Iris pigment epithelial cell (primary cell): ENCODE results near the gene ST6GAL1.
"Not testable (repeated sequence)": the region's sequence is repeated elsewhere in the genome, so short reads cannot be mapped to it uniquely, and the experiment has no call there.

Source experiments
- DNase-seq: peaks from one replicate; pipeline ENCODE4 v3.0.0-alpha.2; 2011; ENCODE audit warnings: low read depth

The ST6GAL1 gene

DNA sequence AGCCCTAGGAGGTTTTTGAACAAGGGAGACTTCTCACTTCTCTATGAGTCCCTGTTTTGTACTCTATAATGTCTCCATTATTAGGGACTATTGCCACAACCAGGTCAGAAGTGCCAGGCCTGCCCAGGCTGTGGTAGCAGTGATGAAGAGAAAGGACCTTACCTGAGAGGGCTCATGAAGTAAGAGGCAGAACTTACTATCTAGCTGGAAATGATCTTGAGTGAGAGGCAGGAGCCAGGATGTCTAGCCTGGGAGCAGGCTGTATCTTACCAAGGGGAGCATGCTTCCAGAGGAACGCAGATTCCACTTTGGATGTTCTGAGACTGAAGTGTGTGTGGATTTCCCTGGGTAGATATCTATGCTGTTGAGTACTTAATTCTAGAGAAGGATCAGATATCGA lies 115.7 kb downstream of the ST6GAL1 start:
- DNase-seq, result no peak

DNA sequence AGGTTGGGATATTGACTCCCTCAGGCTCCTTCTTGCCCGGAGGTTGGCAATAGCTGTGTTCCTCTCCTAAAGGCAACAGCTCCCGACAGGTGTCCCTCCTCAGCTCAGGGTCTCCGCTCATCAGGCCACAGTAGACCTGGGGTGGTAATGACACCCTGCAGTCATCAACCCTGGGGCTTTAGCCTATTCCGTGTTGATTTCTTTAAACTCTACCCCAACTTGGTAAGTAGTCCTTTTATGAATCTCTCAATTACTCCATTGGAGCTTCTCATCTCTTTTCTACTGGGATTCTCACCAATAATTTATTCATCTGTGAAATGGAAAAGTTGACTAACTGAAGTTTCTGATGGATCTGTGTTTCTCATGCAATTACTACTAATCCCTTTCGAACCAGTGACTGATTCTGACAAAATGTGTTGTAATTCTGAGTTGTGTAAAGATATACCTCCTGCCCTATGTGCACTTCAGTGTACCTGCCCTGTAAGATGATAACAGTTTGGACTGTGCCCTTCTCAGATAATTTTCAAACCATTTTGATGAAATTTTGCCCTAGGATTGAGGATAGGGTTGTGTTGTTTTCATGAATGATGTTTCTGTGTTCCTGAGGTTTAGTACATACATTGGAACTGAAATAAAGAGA lies 119.3 kb downstream of the ST6GAL1 start:
- no peak for DNase-seq

DNA sequence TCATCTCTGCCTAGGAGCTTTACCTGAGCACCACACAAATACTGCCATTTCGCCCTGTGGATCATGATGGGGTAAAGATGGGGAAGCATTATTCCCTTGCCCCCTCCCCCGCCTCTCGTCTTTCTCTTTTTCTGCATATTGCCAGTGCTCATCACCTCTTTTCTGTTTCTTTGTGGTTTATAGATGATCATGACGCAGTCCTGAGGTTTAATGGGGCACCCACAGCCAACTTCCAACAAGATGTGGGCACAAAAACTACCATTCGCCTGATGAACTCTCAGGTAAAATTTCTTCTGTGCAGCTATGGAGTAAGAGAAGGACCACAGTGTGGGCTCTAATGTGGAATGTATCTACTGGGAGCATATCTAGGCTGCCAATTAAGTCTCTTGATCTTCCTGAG lies 120.7 kb downstream of the ST6GAL1 start:
- no peak for DNase-seq

DNA sequence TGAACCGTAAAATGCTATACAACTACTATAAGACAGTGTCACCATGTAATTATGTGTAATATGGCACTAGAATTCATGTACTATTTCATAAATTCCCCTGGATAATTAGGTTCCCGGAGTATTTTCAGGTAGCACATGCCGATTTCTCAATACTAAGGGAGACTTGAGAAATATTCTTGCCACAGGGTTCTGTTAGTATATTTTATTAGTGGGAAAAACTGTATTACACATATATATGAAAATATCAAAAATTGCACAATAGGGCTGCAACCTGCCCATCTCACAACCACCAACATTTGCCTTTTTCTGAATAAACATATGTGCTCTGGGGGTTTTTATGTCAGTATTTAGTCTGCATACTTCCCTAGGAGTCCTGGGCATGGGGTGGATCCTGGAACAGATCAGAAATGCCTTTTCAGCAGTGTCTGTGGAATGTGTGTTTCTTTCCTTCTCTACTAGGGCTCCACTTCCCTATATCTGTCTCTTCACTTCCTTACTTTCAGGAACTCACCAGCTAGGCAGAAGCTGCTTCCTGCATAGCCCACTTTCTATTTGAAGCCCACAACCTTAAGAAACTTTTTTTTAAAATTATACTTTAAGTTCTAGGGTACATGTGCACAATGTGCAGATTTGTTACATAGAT lies 121.5 kb downstream of the ST6GAL1 start:
- DNase-seq, result no peak

DNA sequence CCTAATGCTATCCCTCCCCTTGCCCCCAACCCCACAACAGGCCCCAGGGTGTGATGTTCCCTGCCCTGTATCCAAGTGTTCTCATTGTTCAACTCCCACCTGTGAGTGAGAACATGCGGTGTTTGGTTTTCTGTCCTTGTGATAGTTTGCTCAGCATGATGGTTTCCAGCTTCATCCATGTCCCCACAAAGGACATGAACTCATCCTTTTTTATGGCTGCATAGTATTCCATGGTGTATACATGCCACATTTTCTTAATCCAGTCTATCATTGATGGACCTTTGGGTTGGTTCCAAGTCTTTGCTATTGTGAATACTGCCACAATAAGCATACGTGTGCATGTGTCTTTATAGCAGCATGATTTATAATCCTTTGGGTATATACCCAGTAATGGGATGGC lies 122.1 kb downstream of the ST6GAL1 start:
- not testable (repeated sequence) for DNase-seq

DNA sequence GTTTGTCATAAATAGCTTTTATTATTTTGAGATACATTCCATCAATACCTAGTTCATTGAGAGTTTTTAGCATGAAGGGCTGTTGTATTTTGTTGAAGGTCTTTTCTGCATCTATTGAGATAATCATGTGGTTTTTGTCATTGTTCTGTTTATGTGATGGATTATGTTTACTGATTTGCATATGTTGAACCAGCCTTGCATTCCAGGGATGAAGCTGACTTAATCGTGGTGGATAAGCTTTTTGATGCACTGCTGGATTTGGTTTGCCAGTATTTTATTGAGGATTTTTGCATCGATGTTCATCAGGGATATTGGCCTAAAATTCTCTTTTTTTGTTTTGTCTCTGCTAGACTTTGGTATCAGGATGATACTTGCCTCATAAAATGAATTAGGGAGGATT lies 124.1 kb downstream of the ST6GAL1 start:
- not testable (repeated sequence) for DNase-seq

DNA sequence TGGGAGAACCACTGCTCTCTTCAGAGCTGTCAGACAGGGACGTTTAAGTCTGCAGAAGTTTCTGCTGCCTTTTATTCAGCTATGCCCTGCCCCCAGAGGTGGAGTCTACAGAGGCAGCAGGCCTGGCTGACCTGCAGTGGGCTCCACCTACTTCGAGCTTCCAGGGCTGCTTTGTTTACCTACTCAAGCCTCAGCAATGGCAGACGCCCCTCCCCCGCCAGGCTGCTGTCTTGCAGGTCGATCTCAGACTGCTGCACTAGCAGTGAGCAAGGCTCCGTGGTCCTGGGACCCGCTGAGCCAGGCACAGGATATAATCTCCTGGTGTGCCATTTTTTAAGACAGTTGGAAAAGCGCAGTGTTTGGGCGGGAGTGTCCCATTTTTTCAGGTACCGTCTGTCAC lies 127.5 kb downstream of the ST6GAL1 start:
- DNase-seq, result not testable (repeated sequence)

DNA sequence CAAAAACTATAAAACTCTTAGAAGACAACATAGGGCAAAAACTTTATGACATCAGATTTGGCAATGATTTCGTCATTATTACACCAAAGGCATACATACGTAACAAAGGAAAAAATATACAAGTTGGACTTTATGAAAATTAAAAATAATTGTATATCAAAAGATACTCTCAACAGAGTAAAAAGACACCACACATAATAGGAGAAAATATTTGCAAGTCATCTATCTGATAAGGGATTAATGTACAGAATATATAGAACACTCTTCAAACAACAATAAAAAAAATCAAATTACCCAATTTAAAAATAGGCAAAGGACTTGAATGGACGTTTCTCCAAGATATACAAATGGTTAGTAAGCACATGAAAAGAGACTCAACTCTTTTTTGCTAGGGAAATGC lies 131.4 kb downstream of the ST6GAL1 start:
- no peak for DNase-seq

DNA sequence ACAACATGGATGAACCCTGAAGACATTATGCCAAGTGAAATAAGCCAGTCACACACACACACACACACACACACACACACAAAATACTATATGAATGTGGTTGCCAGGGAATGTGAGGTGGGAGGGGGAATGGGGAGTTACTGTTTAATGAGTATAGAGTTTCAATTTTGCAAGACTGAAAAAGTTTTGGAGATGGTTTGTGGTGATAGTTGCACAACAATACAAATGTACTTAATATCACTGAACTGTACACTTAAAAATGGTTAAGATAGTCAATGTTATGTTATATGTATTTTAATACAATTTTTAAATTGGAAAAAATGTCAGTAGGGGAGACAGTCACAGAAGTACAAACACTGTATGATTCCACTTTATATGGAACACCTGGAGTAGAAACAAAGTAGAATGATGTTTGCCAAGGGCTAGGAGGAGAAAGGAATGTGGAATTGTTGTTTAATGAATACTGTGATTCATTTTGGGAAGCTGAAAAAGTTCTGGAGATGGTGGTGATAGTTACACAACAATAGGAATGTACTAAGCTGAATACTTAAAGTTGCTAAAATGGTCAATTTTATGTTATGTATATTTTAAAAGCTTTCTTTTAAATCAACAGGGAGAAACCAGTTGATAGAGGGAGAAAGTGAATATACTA lies 132.3 kb downstream of the ST6GAL1 start:
- peak; percentile 95 for DNase-seq

DNA sequence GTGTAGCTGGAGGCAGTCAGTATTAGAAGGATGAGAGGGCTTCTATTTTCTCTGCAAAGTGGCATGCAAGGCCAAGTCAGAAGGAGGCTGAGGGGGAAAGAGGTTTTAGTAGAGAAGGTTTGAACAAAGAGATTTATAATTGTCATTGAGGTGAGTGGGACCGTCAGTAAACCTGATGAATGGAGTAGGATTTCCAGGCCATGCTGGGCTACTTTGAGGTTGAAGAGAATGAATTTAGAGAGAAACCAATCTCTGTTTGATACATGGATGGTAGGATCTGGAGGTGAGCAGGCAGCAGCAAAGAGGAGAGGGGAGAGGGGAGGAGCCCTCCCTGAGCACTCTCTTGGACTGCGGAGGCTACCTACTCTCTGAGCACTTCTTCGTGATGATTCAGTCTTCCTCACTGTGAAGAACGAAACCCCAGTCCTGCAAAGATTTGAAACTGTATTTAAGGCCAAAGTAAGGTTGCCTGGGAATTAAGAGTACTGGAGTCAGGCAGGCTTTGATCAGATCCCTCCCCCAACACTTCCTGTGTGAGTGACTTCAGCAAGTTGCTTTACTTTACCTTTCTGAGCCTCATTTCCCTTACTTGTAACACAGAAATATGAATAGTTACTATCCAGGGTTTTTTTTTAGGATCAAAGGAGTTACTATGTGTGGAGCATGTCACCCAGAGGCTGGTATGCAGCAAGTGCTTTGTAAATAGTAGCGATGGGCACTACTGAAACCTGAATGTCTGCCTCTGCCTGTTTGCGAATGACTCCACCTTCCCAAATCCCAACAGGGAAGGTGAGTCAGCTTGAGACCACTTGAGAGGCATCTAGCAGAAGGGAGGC lies 133.2 kb downstream of the ST6GAL1 start:
- DNase-seq, result peak; percentile 85

DNA sequence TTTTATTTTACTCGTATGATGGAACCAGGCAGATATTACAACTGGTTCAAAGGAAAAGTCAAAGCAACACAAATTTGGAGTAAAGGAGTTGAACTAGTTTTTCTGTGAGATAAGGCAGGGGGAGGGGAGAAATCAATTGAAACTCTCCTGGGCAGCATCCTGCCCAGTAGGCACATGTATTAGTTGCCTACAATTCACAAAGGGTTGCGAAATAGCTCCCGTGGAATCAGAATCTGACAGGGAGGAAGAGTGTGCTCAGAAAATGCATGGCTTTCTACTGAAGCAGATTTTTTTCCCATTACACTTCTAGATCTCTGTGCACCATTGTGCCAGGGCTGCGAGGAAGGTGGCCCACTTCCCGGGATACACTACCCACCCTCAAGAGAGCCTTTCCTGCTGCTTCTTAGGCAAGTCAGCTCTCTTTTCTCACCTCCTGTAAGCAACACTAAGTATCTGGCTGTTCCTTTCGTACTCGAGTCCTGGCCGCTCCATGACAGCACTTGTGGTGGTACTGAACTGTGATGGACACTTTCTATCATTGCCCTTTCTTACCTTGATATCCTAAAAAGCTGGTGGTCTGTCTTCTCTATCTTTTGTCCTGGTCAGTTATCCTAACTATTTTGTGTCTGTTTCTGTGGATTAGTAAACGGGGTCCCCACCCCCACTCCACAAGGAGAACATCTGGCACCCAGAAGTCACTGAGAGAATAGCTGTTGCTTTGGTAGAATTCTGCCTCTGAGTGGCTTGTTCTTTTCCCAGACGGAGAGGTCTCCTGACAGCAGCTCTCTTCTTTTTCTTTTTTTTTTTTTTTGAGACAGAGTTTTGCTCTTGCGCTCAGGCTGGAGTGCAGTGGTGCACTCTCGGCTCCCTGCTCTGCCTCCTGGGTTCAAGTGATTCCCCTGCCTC lies 134.1 kb downstream of the ST6GAL1 start:
- peak; percentile 62 for DNase-seq

DNA sequence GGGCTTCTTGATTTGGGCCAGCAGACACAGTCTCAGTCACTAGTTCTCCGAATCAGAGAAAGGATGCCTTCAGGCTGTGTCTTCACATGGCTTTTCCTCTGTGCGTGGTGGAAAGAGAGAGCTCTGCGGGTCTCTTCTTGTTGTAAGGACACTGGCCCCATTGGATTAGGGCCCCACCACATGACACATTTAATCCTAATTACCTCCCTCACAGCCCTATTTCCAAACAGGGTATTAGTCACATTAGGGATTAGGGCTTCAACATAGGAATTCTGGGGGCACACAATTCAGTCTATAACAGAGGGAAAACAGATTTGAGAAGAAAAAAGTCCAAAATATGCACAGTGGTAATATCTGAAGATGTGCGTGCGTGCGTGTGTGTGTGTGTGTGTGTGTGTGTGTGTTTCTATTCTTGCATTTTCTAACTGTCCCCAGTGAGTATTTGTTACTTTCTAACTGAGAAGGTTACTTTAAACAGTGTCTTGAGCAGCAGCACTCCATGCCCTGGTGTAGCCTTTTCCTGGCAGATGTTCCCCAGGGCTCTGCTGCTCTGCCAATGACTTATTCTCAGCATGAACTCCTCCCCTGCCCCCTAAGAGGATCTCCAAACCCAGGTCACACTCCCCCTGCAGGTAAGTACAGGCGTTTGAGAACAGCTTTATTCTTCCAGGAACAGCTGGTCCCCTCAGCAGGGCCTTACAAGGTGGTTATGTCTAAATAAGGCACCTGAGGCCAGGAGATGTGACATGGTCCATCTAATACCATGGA lies 136.1 kb downstream of the ST6GAL1 start:
- peak; percentile 33 for DNase-seq

DNA sequence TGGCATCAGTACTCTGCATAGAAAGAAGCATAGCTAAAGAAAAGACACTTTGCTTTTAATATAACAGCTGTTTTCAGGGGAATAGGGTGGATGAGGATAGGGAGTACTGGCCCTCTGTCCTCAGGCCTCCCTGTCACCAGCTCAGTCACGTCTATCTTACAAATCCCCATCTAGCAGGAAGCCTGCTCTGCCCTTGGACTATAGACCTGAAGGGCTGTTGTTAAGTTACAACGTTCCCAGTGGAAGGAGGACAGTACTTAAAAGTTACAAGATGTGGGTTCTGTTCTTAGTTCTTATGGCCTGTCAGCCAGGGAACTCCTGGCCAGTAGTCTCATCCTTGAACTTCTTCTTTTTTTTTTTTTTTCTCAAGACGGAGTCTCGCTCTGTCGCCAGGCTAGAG lies 138.5 kb downstream of the ST6GAL1 start:
- DNase-seq, result no peak

DNA sequence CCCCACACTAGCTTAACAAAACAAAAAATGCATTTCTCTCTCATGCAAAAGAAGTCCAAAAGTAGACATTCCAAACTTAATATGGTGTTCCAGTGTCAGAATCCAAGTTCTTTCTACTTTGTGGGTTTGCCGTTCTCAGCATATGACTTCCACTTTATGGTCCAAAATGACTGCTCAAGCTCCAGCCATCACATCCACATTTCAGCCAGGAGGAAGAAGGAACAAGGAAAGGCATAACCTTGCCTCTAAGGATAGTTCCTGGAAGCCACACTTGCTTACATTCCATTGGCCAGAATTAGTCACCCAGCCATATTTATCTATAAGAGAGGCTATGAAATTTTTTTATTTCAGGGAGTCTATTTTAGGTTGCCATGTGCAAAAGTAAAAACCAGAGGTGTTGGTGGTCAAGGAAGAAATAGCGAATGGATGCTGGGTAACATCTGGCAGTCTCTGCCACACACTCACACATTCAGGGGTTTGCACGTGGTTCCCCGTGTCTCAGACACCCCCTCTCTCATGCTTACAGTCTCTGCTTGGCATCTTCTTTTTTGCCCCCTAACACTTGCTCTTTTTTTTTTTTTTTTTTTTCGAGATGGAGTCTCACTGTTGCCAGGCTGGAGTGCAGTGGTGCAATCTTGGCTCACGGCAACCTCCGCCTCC lies 139.7 kb downstream of the ST6GAL1 start:
- DNase-seq, result no peak

DNA sequence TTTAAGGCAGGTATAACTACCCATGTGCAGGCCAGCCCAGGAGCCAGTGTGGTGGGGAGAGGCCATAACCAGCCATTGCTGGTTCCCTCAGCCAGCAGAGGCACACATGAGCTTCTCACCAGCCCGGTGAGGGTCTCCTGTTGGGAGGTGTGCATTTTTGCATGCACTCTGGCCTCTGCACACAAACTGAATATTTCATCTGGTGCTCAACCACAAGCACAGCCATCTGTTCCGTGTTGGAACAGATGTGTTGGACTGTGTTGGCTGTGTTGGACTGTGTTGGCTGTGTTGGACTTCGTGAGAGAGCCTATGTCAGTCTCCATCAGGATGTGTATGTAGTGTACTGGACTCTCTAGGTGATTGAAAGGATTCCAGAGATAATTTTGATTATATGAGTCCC lies 141.8 kb downstream of the ST6GAL1 start:
- DNase-seq, result no peak

DNA sequence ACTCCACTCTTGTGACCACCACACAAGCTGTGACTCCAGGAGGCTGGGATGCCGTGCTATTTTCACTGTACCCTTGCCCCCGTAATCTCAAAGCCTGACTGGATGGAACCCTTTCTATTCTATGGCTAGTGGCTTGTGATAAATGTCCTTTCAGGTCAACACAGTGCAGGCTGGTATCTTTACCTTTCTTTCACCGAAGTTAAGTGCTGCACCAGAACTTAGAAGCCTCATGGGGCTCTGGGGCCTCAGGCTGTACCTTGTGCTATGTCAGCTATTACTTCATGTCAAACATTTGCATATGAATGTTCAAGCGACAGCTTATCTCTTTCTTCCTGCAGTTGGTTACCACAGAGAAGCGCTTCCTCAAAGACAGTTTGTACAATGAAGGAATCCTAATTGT lies 142.2 kb downstream of the ST6GAL1 start:
- no peak for DNase-seq

DNA sequence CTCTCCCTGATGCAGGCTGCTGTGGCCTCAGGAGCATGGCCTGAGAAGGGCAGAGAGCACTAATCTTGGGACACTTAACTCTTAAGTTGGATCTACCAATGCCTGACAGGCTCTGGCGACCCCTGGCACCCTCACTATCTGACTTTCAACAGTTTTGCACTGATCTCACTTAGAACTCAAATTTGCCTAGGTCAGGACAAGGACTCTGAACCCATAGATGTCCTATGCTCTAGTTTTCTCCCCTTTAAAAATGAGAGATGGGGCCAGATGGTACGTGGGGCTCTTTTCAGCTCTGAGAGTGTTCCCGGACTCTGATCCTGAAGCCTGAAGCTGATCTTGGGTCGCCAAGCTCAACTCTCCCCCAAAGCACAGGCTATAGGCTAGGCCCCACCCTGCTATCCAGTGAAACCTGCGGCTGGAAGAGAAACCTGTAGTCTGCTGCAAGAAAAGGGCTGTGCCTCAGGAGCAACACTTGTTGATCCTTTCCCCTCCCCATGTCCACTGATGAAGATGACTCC lies 143.3 kb downstream of the ST6GAL1 start:
- DNase-seq, result no peak

DNA sequence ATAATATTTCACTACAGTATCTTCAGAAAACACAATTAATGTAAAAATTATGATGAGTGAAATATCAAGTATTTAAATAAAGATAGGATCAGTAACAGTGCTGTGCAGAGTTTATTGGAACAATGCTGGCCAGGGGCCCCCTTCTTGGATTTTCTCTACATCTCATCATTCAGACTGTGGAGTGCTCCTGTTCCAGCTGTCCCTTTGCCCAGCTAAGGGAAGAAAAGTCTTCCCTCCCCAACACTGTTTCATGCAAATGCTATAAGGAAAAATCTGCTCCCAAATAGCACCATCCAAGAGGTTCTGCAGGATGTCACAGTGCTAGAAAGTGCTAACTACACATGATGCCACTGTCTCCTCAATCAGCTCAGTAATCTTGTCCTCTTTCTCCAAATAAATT lies 144.5 kb downstream of the ST6GAL1 start:
- no peak for DNase-seq

DNA sequence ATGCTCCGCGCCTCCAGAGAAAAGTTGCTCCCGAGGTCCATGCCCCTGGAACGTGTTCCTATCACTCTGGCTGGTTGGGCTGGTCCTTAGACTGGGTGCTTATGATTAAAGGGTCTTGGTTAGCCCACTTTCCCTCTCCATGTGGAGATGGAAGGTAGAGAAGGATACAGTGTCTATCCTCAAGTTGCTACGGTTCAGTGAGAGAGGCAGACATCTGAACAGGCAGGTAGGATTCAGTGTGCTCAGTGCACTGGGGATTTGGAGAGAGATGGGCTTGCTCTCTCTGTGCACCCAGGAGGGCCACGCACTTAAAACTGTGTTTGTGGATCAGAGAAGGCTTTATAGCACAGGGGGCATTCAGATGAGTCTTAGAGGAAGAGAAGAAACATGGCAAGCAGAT lies 146.0 kb downstream of the ST6GAL1 start:
- DNase-seq, result no peak

DNA sequence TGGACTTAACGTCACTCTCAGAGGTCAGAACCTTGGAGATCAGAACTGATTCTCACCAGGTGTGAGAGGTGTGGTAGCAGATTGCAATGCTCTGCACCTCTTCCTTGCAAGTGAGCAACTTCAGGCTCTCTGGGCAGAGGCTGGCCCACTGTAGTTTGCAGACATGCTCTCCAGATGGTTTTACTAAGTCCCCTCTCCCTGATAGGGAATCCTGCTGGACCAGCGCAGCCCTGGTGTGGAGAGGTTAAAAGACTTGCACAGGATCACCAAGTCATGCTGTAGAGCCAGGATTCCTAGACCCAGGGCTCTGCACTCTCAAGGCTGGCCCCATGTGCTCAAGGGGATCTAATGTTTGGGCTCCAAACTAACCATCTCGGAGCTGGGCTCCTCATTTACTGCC lies 146.8 kb downstream of the ST6GAL1 start:
- no peak for DNase-seq
